SK-N-SH treated with all-trans-retinoic acid at 6 μM for 48 hours (cell line): Measurements from ENCODE around the gene ST8SIA1.

ENCODE experiments used
- ATAC-seq: fragments of 200-7000 bp; cut with Tn5 transposase; 3 replicates; pipeline ENCODE4 v1.9.1; 2020; ENCODE audit warnings: mild to moderate bottlenecking, moderate library complexity
- ARNTL ChIP-seq: fragments of 450-650 bp; formaldehyde crosslinking; IDR thresholded peaks from 2 replicates; pipeline ENCODE4 v1.5.0; 2020; ENCODE audit warnings: low read depth, mild to moderate bottlenecking, moderate library complexity, borderline replicate concordance
- BACH2 ChIP-seq: fragments of 250-450 bp; sonication (Bioruptor Pico); IDR thresholded peaks from 2 replicates; pipeline ENCODE4 v1.9.0; 2021; ENCODE audit warnings: mild to moderate bottlenecking, borderline replicate concordance
- CREB5 ChIP-seq: fragments of 250-450 bp; sonication (Bioruptor Pico); IDR thresholded peaks from 2 replicates; pipeline ENCODE4 v1.5.1; 2020; ENCODE audit warnings: low read depth, mild to moderate bottlenecking, moderate library complexity
- CSDC2 ChIP-seq: fragments of 250-450 bp; sonication (Bioruptor Pico); IDR thresholded peaks from 2 replicates; pipeline ENCODE4 v1.5.0; 2020; ENCODE audit warnings: mild to moderate bottlenecking, moderate library complexity
- CSRNP3 ChIP-seq: fragments of 250-450 bp; sonication (Bioruptor Pico); IDR thresholded peaks from 2 replicates; pipeline ENCODE4 v1.5.1; 2021; ENCODE audit warnings: mild to moderate bottlenecking, moderate library complexity
- ESRRG ChIP-seq: fragments of 250-450 bp; sonication (Bioruptor Pico); IDR thresholded peaks from 2 replicates; pipeline ENCODE4 v1.6.1; 2021; ENCODE audit warnings: mild to moderate bottlenecking
- GLIS3 ChIP-seq: fragments of 250-450 bp; sonication (Bioruptor Pico); IDR thresholded peaks from 2 replicates; pipeline ENCODE4 v1.5.0; 2020; ENCODE audit warnings: mild to moderate bottlenecking, moderate library complexity
- ISL1 ChIP-seq: fragments of 250-450 bp; sonication (Bioruptor Pico); IDR thresholded peaks from 2 replicates; pipeline ENCODE4 v2.1.2; 2022; ENCODE audit warnings: mild to moderate bottlenecking, moderate library complexity
- PATZ1 ChIP-seq: fragments of 250-450 bp; sonication (Bioruptor Pico); IDR thresholded peaks from 2 replicates; pipeline ENCODE4 v1.8.0; 2020; ENCODE audit warnings: mild to moderate bottlenecking, moderate library complexity, borderline replicate concordance
- POU6F1 ChIP-seq: fragments of 250-450 bp; sonication (Bioruptor Pico); IDR thresholded peaks from 2 replicates; pipeline ENCODE4 v1.8.0; 2021; ENCODE audit warnings: low read depth, mild to moderate bottlenecking, moderate library complexity, borderline replicate concordance
- PPARA ChIP-seq: fragments of 250-450 bp; sonication (Bioruptor Pico); IDR thresholded peaks from 2 replicates; pipeline ENCODE4 v1.5.0; 2020; ENCODE audit warnings: mild to moderate bottlenecking, borderline replicate concordance
- RARB ChIP-seq: fragments of 250-450 bp; sonication (Bioruptor Pico); IDR thresholded peaks from 2 replicates; pipeline ENCODE4 v1.8.0; 2021; ENCODE audit warnings: mild to moderate bottlenecking, moderate library complexity
- TCF4 ChIP-seq: fragments of 250-450 bp; sonication (Bioruptor Pico); IDR thresholded peaks from 2 replicates; pipeline ENCODE4 v1.8.0; 2021; ENCODE audit warnings: mild to moderate bottlenecking, moderate library complexity, borderline replicate concordance
- TOX ChIP-seq: fragments of 250-450 bp; sonication (Bioruptor Pico); IDR thresholded peaks from 2 replicates; pipeline ENCODE4 v1.8.0; 2021; ENCODE audit warnings: mild to moderate bottlenecking, moderate library complexity, borderline replicate concordance
- ZC3H10 ChIP-seq: fragments of 250-450 bp; sonication (Bioruptor Pico); IDR thresholded peaks from 2 replicates; pipeline ENCODE4 v1.5.1; 2021; ENCODE audit warnings: mild to moderate bottlenecking, moderate library complexity
- ZFP3 ChIP-seq: fragments of 250-450 bp; sonication (Bioruptor Pico); IDR thresholded peaks from 2 replicates; pipeline ENCODE4 v1.5.0; 2020; ENCODE audit warnings: mild to moderate bottlenecking, moderate library complexity
- ZFP30 ChIP-seq: fragments of 450-650 bp; formaldehyde crosslinking; IDR thresholded peaks from 2 replicates; pipeline ENCODE4 v1.5.0; 2022; ENCODE audit warnings: mild to moderate bottlenecking, moderate library complexity
- ZNF70 ChIP-seq: fragments of 450-650 bp; formaldehyde crosslinking; IDR thresholded peaks from 2 replicates; pipeline ENCODE4 v1.5.0; 2020; ENCODE audit warnings: mild to moderate bottlenecking, moderate library complexity
- ZNF8 ChIP-seq: fragments of 450-650 bp; formaldehyde crosslinking; IDR thresholded peaks from 2 replicates; pipeline ENCODE4 v1.5.0; 2020; ENCODE audit warnings: mild to moderate bottlenecking, moderate library complexity

Gene ST8SIA1

GRCh38 chr12:22366181-22366580, 31.7 kb upstream of the ST8SIA1 start:
- no peak for ATAC-seq
- TF ChIP-seq ZFP30 (CRISPR knock-in tag) (no peak), POU6F1 (no peak)
- TF ChIP-seq, all 23 proteins: peak for 0

GRCh38 chr12:22361785-22362184, 27.3 kb upstream of the ST8SIA1 start:
- ATAC-seq = no peak
- TF ChIP-seq ZFP3 (CRISPR knock-in tag) (no peak), PPARA (CRISPR knock-in tag) (no peak), CSDC2 (CRISPR knock-in tag) (no peak), ARNTL (no peak), ZFP30 (CRISPR knock-in tag) (no peak)
- TF ChIP-seq, all 23 proteins: peak for 0

GRCh38 chr12:22360774-22361173, 26.3 kb upstream of the ST8SIA1 start:
- no peak for ATAC-seq
- TF ChIP-seq TCF4 (CRISPR knock-in tag) (no peak), ZNF70 (no peak), ARNTL (no peak), GLIS3 (CRISPR knock-in tag) (no peak), TOX (CRISPR knock-in tag) (no peak), ZC3H10 (no peak), BACH2 (CRISPR knock-in tag) (no peak)

GRCh38 chr12:22357531-22357930, 23.0 kb upstream of the ST8SIA1 start:
- ATAC-seq = no peak
- no peak for TF ChIP-seq ISL1
- TF ChIP-seq PATZ1 (CRISPR knock-in tag) = no peak
- no peak for TF ChIP-seq CREB5 (CRISPR knock-in tag)
- no peak for TF ChIP-seq ZC3H10
- TF ChIP-seq ESRRG (CRISPR knock-in tag) = no peak
- TF ChIP-seq POU6F1 = no peak
- no peak for TF ChIP-seq ZFP3 (CRISPR knock-in tag)
- TF ChIP-seq RARB (CRISPR knock-in tag) = no peak
- TF ChIP-seq TOX (CRISPR knock-in tag) = no peak
- TF ChIP-seq ZFP30 (CRISPR knock-in tag) = no peak
- no peak for TF ChIP-seq ARNTL
- TF ChIP-seq TCF4 (CRISPR knock-in tag) = no peak

GRCh38 chr12:22356231-22356630, 21.7 kb upstream of the ST8SIA1 start:
- ATAC-seq = no peak
- TF ChIP-seq CREB5 (CRISPR knock-in tag) = no peak
- TF ChIP-seq, all 23 proteins: peak for 0

GRCh38 chr12:22355011-22355580, 20.6 kb upstream of the ST8SIA1 start:
- TF ChIP-seq CSDC2 (CRISPR knock-in tag) (no peak), BACH2 (CRISPR knock-in tag) (no peak), PATZ1 (CRISPR knock-in tag) (no peak), TCF4 (CRISPR knock-in tag) (no peak), CSRNP3 (CRISPR knock-in tag) (no peak), ZNF8 (CRISPR knock-in tag) (no peak)
- no peak for ATAC-seq
